ENCODE data around the gene EPHB1. TPM values are rescaled to one million over a fixed set of nuclear protein-coding genes. Genes with fewer than 3 reads are reported as not detected.

EPHB1 gene
- total RNA-seq, 1 donor from 2014 or later, result 16.3 TPM

DNA sequence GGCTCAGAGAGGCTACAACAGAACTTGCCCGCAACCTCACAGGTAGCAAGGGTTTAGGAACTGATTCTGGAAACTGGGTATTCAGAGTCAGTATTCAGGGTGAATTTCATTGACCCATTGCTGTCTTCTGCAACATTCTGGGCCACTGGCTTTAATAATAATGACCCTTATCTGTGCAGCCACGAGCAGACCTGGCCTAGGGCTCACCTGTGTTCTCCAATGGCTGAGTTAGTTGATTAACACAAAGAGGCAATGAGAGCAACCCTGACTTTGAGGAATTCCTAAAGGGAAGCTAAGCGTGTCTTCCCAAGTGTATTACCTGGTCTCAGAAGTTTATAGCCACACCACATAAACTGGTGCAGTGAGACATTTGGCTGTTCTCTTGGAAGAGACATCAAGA lies 289.9 kb downstream of the EPHB1 start:
- peaks cover 10% of the 10 kb centered on the region for H3K9me3 Mint-ChIP-seq (ENCODE audit: unreplicated experiment)
- no peak for DNase-seq
- no peaks in the 10 kb centered on the region for H3K36me3 Mint-ChIP-seq (ENCODE audit: unreplicated experiment)
- no peak overlapping the region for H3K4me3 Mint-ChIP-seq (ENCODE audit: unreplicated experiment)
- TF ChIP-seq, protein P1, sequence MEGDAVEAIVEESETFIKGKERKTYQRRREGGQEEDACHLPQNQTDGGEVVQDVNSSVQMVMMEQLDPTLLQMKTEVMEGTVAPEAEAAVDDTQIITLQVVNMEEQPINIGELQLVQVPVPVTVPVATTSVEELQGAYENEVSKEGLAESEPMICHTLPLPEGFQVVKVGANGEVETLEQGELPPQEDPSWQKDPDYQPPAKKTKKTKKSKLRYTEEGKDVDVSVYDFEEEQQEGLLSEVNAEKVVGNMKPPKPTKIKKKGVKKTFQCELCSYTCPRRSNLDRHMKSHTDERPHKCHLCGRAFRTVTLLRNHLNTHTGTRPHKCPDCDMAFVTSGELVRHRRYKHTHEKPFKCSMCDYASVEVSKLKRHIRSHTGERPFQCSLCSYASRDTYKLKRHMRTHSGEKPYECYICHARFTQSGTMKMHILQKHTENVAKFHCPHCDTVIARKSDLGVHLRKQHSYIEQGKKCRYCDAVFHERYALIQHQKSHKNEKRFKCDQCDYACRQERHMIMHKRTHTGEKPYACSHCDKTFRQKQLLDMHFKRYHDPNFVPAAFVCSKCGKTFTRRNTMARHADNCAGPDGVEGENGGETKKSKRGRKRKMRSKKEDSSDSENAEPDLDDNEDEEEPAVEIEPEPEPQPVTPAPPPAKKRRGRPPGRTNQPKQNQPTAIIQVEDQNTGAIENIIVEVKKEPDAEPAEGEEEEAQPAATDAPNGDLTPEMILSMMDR (IDR thresholded peaks at IDR 0.05; ENCODE audit: partially characterized antibody, unreplicated experiment), result no peak
- peaks cover 23% of the 10 kb centered on the region for H3K4me1 Mint-ChIP-seq (ENCODE audit: low read depth, unreplicated experiment)
- peaks cover 4% of the 10 kb centered on the region for H3K27me3 Mint-ChIP-seq (ENCODE audit: unreplicated experiment)
- H3K27ac Mint-ChIP-seq (ENCODE audit: unreplicated experiment), result no peak overlapping the region

DNA sequence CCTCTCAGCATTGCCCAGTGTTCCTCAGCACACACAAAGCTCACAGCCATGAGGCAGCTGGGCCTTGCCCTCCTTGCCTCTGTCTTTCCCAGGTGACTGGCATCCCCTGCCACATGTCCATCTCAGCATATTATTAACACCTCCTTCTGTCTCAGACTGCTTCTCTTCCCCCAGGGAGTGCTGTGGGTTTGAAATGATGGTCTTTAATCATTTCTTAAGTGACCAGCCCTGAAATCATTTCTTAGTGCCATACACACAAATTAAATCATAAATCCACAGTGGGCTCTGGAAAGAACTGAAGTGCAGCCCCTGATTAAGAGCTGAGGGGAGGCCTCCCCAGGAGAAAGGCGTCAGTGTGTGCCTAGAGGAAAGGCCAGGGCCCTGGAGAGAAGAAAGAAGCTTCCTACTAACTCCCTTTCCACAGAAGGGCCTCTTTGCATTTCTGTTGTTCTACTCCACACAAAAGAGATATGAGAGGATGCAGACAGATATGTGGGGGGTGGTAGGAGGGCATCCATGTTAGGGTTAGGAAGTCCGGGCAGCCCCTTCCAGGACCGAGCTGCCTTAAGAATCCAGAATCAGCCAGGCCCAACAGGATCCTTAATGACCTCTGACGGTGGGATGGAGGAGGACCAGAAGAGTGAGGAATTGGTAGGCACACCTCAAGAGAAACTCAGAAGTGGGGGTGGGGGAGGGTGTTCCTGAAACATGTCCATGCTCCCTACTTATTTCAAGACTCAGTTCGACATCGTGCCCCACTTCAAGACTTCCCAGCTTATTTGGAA lies 290.8 kb downstream of the EPHB1 start:
- Mint-ChIP-seq H3K4me3 (ENCODE audit: unreplicated experiment) (no peak overlapping the region), H3K4me1 (ENCODE audit: low read depth, unreplicated experiment) (peaks cover 22% of the 10 kb centered on the region), H3K9me3 (ENCODE audit: unreplicated experiment) (peaks cover 10% of the 10 kb centered on the region), H3K36me3 (ENCODE audit: unreplicated experiment) (no peaks in the 10 kb centered on the region), H3K27me3 (ENCODE audit: unreplicated experiment) (no peaks in the 10 kb centered on the region), H3K27ac (ENCODE audit: unreplicated experiment) (no peak overlapping the region)
- DNase-seq, result no peak
- TF ChIP-seq, protein P1 (IDR thresholded peaks at IDR 0.05; ENCODE audit: partially characterized antibody, unreplicated experiment), result no peak

DNA sequence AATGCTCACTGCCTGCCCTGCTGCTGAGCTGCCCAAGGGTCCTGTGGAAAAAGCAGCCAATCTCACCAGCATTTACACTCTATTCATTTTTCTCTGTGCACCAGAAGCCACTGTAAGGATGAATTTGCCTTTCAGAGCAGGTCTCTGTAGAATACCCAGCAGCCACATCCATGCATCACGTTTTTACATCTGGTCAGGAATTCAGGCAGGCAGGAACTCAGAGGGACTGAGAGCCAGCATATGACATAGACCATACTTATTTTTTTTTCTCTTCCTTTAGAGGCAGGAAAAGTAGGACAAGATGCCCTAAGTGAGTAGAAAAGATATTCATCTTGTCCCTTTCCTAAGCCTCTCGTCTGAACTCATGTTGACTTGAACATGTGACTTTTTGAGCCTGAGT lies 292.7 kb downstream of the EPHB1 start:
- peaks cover 5% of the 10 kb centered on the region for H3K9me3 Mint-ChIP-seq (ENCODE audit: unreplicated experiment)
- H3K27me3 Mint-ChIP-seq (ENCODE audit: unreplicated experiment), result no peaks in the 10 kb centered on the region
- H3K27ac Mint-ChIP-seq (ENCODE audit: unreplicated experiment), result no peak overlapping the region
- TF ChIP-seq, protein P1 (IDR thresholded peaks at IDR 0.05; ENCODE audit: partially characterized antibody, unreplicated experiment), result no peak
- no peak overlapping the region for H3K4me3 Mint-ChIP-seq (ENCODE audit: unreplicated experiment)
- H3K4me1 Mint-ChIP-seq (ENCODE audit: low read depth, unreplicated experiment), result peaks cover 8% of the 10 kb centered on the region
- no peak for DNase-seq
- H3K36me3 Mint-ChIP-seq (ENCODE audit: unreplicated experiment), result no peaks in the 10 kb centered on the region

DNA sequence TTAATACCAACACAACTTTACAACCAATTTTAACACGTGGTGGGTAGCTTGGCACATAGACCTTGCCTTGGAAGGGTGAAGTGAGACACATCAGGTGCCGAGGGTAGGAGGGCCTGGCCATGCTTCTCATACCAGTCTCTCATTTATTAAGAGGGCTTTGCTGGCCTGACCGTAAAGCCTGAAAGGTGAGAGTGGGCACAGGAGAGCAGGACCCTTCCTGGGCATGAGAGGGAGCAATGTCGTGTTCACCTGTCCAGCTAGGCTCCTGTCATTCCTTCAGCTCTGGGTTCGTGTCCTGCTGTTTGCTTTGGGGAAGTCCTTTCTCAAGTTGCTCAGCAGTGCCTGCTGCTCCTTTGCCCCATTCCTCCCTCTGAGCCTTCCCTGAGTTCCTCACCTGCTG lies 294.4 kb downstream of the EPHB1 start:
- TF ChIP-seq, protein P1 (IDR thresholded peaks at IDR 0.05; ENCODE audit: partially characterized antibody, unreplicated experiment), result no peak
- Mint-ChIP-seq H3K9me3 (ENCODE audit: unreplicated experiment) (peaks cover 5% of the 10 kb centered on the region), H3K36me3 (ENCODE audit: unreplicated experiment) (no peaks in the 10 kb centered on the region), H3K27ac (ENCODE audit: unreplicated experiment) (no peak overlapping the region), H3K27me3 (ENCODE audit: unreplicated experiment) (no peaks in the 10 kb centered on the region), H3K4me3 (ENCODE audit: unreplicated experiment) (no peak overlapping the region), H3K4me1 (ENCODE audit: low read depth, unreplicated experiment) (peaks cover 7% of the 10 kb centered on the region)
- DNase-seq, result no peak

DNA sequence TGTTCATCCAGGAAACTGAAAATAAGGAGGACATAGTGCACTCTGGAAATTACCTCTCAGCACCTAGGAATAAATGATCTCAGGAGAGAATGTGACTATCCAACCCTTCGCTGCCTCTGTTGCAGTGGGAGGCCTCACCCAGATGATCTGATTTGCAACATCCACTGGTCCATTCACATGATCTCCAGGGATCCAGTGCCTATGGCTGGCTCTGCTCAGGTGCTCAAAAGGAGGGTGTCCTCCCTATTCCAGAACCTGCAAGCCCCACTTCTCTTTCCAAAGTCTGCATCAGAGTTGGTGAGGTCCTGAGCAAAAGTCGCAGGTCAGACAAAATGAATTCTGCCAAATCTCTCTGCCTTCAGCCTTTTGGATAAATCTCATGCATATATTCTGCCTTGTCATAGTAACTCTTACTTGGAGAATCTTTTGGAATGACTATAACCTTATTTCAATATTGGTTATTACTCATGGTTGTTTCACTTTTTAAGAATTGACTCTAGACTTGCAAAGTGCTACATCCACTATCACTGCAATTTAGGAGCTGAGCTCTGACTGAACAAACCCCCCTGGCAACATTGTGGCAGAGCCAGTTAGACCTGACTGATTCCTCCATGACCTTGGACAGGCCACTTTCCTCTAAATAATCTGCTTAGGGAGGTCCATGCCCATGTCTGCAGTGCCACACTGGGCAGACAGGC lies 295.1 kb downstream of the EPHB1 start:
- Mint-ChIP-seq H3K27ac (ENCODE audit: unreplicated experiment) (no peak overlapping the region), H3K36me3 (ENCODE audit: unreplicated experiment) (no peaks in the 10 kb centered on the region), H3K4me1 (ENCODE audit: low read depth, unreplicated experiment) (peaks cover 7% of the 10 kb centered on the region), H3K9me3 (ENCODE audit: unreplicated experiment) (peaks cover 5% of the 10 kb centered on the region), H3K27me3 (ENCODE audit: unreplicated experiment) (no peaks in the 10 kb centered on the region), H3K4me3 (ENCODE audit: unreplicated experiment) (no peak overlapping the region)
- TF ChIP-seq, protein P1 (IDR thresholded peaks at IDR 0.05; ENCODE audit: partially characterized antibody, unreplicated experiment), result no peak
- DNase-seq, result no peak

Measured in glutamatergic neuron (in vitro differentiated cells).